Ishikawa (cell line): ENCODE results near the gene PEAK1.
A peak's percentile ranks its signal among the peaks of the same experiment; 100 is the strongest.

Experiments
- CEBPB ChIP-seq: IDR thresholded peaks from 2 replicates; pipeline ENCODE4 v1.6.1; 2012
- CREB1 ChIP-seq: IDR thresholded peaks from 2 replicates; pipeline ENCODE4 v1.6.1; 2012; ENCODE audit warnings: low read depth
- EGR1 ChIP-seq: IDR thresholded peaks from 2 replicates; pipeline ENCODE4 v1.6.1; 2012
- EP300 ChIP-seq: IDR thresholded peaks from 2 replicates; pipeline ENCODE4 v1.6.1; 2012; ENCODE audit warnings: borderline replicate concordance
- FOXM1 ChIP-seq: IDR thresholded peaks from 2 replicates; pipeline ENCODE4 v1.6.1; 2012; ENCODE audit warnings: low read depth, borderline replicate concordance
- MAX ChIP-seq: IDR thresholded peaks from 2 replicates; pipeline ENCODE4 v1.6.1; 2012
- NFIC ChIP-seq: IDR thresholded peaks from 2 replicates; pipeline ENCODE4 v1.6.1; 2012
- RAD21 ChIP-seq: IDR thresholded peaks from 2 replicates; pipeline ENCODE4 v1.6.1; 2012; ENCODE audit warnings: low read depth
- REST ChIP-seq: IDR thresholded peaks from 2 replicates; pipeline ENCODE4 v1.6.1; 2012; ENCODE audit warnings: low read depth, mild to moderate bottlenecking
- TAF1 ChIP-seq: IDR thresholded peaks from 2 replicates; pipeline ENCODE4 v1.6.1; 2012; ENCODE audit warnings: low read depth, mild to moderate bottlenecking
- TCF12 ChIP-seq: IDR thresholded peaks from 2 replicates; pipeline ENCODE4 v1.6.1; 2012; ENCODE audit warnings: low read depth
- TEAD4 ChIP-seq: IDR thresholded peaks from 2 replicates; pipeline ENCODE4 v1.6.1; 2012
- USF1 ChIP-seq: IDR thresholded peaks from 2 replicates; pipeline ENCODE4 v1.6.1; 2012
- YY1 ChIP-seq: IDR thresholded peaks from 2 replicates; pipeline ENCODE4 v1.6.1; 2012; ENCODE audit warnings: low read depth
- ZBTB7A ChIP-seq: IDR thresholded peaks from 2 replicates; pipeline ENCODE4 v1.6.1; 2012; ENCODE audit warnings: low read depth

The PEAK1 gene

GRCh38 chr15:77096541-77096940, 323.4 kb downstream of the PEAK1 start:
- TF ChIP-seq ZBTB7A (no peak), TCF12 (no peak), CREB1 (no peak), EGR1 (no peak), MAX (no peak), TAF1 (no peak), CEBPB (no peak), RAD21 (no peak), YY1 (no peak), REST (no peak), USF1 (no peak), EP300 (no peak), TEAD4 (no peak), FOXM1 (no peak), NFIC (no peak)

GRCh38 chr15:77096138-77096537, 323.8 kb downstream of the PEAK1 start:
- no peak for TF ChIP-seq CEBPB
- no peak for TF ChIP-seq CREB1

GRCh38 chr15:77094397-77095030, 325.4 kb downstream of the PEAK1 start:
- TF ChIP-seq CREB1 (no peak), YY1 (no peak), CEBPB (no peak), RAD21 (peak; percentile 45; the same call in 1 of the 2 replicates)

GRCh38 chr15:77093436-77093835, 326.5 kb downstream of the PEAK1 start:
- no peak for TF ChIP-seq FOXM1
- no peak for TF ChIP-seq EP300
- TF ChIP-seq USF1, result no peak
- TF ChIP-seq YY1, result no peak
- TF ChIP-seq REST, result no peak
- TF ChIP-seq ZBTB7A, result no peak
- no peak for TF ChIP-seq CREB1
- TF ChIP-seq RAD21, result no peak
- no peak for TF ChIP-seq TEAD4
- TF ChIP-seq TCF12, result no peak
- no peak for TF ChIP-seq NFIC
- TF ChIP-seq CEBPB, result no peak
- no peak for TF ChIP-seq EGR1

GRCh38 chr15:77091097-77091496, 328.8 kb downstream of the PEAK1 start:
- no peak for TF ChIP-seq ZBTB7A
- TF ChIP-seq RAD21, result no peak
- no peak for TF ChIP-seq TCF12
- no peak for TF ChIP-seq USF1
- TF ChIP-seq TEAD4, result no peak
- TF ChIP-seq TAF1, result no peak
- TF ChIP-seq CEBPB, result no peak
- no peak for TF ChIP-seq NFIC
- TF ChIP-seq EGR1, result no peak
- no peak for TF ChIP-seq EP300
- TF ChIP-seq MAX, result no peak
- no peak for TF ChIP-seq FOXM1
- no peak for TF ChIP-seq REST
- no peak for TF ChIP-seq YY1
- no peak for TF ChIP-seq CREB1
